GM19372 (cell line): ENCODE data around the gene CCDC47.
"Not testable (repeated sequence)": the region's sequence is repeated elsewhere in the genome, so short reads cannot be mapped to it uniquely, and the experiment has no call there.

Experiments used
- ATAC-seq: cut with Tn5 transposase; IDR thresholded peaks from one replicate; pipeline ENCODE4 v1.9.1; 2021; ENCODE audit warnings: mild to moderate bottlenecking, low read depth, moderate library complexity; ENCODE audit not compliant: unreplicated experiment

The CCDC47 gene, protein sequence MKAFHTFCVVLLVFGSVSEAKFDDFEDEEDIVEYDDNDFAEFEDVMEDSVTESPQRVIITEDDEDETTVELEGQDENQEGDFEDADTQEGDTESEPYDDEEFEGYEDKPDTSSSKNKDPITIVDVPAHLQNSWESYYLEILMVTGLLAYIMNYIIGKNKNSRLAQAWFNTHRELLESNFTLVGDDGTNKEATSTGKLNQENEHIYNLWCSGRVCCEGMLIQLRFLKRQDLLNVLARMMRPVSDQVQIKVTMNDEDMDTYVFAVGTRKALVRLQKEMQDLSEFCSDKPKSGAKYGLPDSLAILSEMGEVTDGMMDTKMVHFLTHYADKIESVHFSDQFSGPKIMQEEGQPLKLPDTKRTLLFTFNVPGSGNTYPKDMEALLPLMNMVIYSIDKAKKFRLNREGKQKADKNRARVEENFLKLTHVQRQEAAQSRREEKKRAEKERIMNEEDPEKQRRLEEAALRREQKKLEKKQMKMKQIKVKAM

DNA sequence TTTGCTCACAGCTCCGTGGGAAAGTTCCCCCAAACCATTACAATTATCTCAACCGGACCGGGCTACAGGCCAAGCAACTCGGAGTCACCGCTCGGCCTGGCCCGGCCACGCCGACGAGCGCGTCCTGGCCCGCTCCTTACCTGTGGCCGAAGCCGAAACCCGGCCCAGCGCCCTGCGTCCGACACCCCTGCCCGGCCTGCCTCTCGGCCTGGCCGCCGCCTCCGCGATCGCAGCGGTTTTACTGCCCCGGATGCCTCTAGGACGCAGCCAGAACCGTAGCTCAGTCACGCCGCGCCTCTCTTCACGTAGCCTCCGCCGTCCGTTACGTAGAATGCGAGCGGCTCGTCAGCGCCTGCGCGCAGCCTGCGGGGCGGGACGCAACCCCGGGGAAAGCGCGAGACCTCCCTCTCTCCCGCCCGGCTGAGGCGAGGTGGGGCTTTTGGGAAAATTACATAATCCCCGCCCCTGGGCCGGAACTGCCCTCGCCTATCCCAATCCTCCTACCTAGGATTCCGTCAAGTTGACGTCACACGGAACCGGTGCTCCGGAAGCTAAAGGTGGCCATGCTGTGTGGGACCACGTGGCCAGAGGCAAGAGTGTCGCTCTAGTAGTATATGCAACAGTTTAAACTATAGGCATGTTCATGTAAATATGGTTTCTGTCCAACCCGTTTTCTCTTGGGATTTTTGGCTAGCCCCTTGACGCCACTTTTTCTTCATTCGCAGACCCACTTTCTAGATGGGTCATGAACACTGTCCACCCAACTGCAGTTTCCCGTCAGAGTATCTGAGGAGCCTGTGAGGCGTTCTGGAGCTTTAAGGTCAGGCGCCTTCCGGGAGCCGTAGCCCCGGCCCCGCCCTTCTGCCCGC is at the start of gene CCDC47:
CCDC47 (minus strand) TSS at position 326 of the 869 bp plus-strand sequence. CDS start 7,422 bp downstream, outside the sequence.
- ATAC-seq: peak; percentile 75

DNA sequence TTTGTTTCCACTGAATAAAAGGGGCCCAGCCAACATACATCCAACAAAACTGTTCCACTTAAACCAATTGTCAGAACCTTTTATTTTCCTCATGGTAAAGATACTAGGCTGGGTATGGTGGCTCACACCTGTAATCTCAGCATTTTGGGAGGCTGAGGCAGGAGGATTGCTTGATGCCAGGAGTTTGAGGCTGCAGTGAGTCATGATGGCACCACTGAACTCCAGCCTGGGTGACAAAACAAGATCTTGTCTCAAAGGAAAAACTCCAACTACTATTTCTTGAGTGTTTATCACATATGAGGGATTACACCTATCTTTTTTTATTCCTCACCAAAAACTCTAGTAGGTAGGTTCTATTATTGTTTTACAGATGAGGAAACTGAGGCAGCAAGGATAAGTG is 49.1 kb upstream of the CCDC47 start:
- ATAC-seq: no peak

DNA sequence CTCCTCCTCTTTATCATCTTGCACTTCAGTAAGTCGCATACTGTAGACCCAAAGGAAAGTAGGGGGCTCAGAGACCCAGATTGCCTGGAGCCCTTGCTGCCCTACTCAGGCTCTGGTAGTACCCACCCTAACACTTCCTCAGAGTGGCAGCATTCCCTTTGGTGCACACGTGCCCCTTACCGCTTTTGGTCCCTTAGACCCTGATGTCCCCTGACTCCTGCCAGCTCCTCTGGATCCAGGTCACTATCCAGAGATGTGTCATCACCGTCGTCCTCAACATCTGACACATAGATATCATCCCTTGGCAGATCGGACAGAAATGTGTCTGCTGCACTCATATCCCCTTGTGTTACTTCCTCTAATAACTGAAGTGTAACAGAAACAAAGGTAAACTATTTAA is 48.4 kb upstream of the CCDC47 start:
- ATAC-seq: no peak

DNA sequence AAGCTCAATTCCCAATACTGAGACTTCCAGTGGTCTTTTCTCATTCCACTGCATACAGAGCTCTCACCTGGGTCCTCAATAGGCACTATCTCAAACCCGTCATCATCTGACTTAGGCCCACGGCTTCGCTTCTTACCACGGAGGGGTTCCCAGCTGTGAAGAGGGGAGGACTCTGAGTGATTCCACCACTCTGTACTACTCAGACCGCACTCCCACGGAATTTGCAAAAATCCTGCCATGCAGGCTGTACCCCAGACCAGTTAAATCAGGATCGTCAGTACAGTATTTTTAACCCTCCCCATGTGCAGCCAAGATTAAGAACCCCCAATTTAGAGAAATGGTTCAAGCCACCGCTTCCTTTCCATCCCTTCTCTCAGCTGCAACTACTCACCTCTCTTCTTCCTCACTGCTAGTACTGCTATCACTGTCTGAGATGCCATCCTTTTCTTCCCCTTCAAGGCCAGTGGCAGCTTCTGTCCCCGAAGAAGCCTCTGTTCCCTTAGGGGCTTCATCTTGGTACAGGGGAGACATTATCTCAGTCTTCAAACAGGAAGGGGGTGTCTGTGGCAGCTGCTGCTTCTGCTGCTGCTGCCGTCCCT is 47.7 kb upstream of the CCDC47 start:
- no peak for ATAC-seq

DNA sequence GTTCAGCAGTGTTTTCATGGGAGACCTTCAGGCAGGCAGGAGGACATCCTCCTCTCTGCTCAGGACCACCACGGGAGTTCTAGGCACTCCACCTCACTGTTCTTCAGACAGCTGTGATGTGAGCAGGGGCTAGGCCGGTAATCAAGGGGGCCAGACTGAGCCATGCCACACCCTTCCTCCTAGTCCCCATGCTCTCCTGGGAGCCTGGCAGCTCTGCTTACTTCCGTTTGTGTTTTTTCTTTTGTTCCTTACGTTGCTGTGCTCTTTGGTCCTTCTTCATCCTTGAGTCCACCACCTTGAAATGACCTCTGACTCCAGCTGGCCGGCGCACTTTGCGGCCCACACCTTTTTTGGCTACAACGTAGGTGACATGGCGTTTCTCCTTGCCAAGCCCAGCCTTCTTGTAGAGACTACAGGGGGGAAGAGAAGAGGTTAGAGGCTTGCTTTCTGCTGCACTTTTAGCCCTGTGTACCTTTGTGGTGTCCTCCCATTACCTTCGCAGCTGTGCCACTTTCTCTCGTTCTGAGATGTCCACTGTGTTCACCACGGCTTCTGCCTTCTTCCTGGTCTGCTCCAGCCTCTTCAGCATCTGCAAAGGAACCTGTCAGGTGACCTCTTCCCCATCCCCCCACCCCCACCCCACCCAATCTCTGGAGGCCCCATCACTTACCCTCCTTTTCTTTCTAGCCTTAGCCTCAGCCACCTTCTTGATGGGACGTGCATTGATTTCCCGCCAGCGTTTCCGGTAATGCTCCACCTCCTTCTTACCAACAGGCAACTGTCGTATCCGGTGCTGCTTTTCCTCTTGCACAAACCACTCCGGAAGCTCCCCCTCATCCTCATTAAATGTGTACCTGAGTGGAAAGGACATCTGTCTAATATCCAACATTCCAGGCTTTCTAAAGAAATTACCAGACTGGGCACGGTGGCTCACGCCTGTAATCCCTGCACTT is 46.5 kb upstream of the CCDC47 start:
- no peak for ATAC-seq

DNA sequence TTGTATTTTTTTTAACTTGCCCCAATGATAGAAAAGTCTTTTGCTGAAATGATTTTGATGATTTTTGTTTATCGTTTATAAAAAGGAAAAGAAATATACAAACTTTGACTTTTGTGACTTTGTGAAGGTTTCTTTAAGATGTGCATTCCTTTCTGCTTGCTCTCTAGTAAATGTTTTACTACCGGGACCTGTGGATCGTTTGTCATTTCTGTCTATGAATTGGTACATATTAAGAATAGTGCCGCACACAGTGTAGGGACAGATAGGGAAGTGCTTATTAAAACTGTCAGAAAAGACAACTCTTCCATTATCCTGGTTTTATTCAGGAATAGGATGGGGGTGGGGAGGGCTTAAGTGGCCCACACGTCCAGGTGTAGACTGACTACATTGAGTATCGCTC is 45.7 kb upstream of the CCDC47 start:
- no peak for ATAC-seq

DNA sequence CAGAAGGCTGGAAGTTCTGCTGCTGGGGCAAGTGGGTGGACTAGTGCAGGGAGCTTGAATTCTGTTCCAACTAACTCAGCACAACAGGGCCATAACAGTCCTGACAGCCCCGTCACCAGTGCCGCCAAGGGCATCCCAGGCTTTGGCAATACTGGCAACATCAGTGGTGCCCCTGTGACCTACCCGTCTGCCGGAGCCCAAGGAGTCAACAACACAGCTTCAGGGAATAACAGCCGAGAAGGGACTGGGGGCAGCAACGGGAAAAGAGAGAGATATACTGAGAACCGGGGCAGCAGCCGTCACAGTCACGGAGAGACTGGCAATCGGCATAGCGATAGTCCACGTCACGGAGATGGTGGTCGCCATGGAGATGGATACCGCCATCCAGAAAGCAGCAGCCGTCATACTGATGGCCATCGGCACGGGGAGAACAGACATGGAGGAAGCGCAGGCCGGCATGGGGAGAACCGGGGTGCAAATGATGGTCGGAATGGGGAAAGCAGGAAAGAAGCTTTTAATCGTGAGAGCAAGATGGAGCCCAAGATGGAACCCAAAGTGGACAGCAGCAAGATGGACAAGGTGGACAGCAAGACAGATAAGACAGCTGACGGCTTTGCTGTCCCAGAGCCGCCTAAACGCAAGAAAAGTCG is 44.5 kb upstream of the CCDC47 start:
- no peak for ATAC-seq

DNA sequence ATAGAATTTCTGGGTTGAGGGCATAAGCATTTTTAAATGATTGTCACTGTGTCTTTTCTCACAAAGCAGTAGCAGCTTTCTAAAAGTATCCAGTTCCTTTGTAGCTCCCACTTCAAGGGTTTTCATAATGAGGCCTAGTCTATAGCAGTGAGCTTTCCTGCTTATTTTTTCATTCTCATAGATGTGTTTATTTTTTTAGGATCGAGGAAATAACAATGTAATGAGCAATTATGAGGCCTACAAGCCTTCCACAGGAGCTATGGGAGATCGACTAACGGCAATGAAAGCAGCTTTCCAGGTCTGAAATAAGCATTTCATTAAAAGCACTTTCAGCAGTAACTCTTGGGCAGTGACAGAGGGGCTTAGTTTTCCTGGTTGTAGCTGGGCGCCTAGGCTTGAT is 43.3 kb upstream of the CCDC47 start:
- ATAC-seq: no peak

DNA sequence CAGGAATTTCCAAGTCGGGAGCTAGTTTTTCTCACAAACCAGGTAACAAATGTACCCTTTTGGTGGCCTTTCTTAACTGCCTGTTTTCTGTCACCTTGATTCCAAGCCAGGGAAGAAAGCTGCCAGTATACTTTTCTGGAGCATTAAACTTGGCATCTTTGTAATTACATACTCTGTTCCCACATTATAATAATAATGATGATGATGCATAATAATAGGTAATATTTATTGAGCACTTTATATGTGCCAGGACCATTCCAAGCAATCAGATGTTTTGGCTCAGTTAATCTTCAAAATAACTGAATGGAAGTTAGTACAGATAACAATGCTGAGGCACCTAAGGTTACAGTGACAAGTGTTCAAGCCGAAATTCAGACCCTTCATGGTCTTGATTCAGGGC is 42.7 kb upstream of the CCDC47 start:
- no peak for ATAC-seq

DNA sequence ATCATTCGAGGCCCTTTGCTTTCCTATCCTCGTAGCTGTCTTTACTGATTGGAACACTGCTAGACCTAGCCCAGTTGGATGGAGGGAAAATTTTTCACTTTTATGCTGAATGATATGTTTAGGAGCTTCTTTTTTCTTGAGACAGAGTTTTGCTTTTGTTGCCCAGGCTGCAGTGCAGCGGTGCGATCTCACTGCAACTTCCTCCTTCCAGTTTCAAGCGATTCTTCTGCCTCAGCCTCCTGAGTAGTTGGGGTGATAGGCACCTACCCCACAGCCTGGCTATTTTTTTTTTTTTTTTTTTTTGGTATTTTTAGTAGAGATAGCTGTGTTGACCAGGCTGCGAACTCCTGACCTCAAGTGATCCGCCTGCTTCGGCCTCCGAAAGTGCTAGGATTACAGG is 36.6 kb upstream of the CCDC47 start:
- ATAC-seq: no peak

DNA sequence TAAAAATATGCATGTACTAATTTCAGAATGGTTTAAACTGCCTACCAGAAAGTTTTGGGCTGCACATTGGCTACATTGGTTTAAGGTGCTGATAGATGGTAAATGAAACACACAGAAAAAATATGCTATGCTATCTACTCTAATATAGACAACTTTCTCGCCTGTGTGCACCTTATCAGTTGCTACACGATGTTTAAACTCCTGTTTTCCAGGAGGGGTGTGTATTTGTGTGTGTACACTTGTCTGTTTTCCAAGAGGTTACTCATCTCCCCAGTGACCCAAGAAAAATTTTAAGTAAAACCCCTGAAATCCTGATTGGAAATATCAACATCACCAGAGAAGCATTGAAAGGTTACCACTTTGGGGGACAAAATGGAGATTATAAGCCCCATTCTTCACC is 32.2 kb upstream of the CCDC47 start:
- ATAC-seq: no peak

DNA sequence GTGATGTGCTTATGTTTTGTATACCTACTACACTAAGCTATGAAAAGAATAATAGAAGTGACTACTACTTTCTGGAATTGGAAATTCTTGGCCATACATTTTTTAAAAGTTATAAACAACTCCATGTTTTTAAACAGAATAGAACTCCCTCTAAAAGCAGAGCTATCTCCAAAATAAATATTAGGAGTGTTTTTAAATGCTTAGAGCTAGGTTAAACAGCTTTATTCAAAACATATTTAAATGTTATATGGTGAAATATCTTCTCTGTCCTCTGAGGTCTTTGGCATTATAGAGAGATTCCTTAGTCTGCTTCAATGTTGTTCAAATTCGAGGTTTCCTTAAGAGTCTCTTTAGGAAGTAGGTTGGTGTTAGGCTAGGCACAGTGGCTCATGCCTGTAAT is 30.9 kb upstream of the CCDC47 start:
- no peak for ATAC-seq

DNA sequence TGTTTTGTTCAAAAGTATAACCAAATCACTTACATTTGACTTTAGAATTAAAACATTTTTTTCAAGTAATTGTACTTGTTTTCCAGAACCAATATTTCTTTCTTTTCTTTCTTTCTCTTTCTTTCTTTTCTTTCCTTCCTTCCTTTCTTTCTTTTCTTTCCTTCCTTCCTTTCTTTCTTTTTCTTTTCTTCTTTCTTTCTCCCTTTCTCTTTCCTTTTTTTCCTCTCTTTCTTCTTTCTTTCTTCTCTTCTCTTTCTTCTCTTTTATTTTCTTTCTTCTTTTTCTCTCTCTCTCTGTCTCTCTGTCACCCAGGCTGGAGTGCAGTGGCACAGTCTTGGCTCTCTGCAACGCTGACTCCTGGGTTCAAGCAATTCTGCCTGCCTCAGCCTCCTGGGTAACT is 27.4 kb upstream of the CCDC47 start:
- no peak for ATAC-seq

DNA sequence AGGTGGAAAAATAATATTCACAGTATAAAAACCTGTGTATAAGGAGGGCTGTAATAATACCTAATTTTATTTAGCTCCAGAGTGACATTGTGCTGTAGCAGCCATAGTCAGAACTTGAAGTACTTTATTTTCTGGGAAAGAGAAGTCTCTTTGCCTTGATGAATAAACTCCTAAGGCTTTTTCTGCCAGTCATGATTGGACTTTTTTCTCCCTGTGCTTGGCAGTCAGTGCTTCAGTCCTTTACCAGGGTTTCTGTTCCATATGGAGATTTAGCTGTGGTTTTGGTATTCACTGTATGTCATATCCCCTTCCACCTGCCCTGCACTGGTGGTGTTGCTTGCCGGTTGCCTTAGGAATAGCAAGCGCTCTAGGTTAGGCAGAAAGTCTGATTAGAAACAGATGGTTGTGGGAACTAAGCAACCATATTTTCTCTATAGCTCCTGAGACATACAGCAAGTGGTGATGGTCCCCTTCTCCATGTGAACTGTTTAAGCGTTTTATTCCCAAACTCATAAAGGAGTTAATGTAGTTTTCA is 25.2 kb upstream of the CCDC47 start:
- no peak for ATAC-seq

DNA sequence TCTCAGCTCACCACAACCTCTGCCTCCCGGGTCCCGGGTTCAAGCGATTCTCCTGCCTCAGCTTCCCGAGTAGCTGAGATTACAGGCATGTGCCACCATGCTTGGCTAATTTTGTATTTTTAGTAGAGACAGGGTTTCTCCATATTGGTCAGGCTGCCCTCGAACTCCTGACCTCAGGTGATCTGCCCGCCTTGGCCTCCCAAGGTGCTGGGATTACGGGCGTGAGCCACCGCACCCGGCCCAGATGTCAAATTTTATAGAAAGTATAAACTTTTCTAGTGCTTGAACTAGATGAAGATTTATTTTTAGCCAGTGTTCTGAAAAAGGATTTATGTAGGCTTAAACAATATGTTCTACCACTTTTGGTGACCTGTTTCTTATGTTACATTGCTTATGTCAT is 23.0 kb upstream of the CCDC47 start:
- not testable (repeated sequence) for ATAC-seq

DNA sequence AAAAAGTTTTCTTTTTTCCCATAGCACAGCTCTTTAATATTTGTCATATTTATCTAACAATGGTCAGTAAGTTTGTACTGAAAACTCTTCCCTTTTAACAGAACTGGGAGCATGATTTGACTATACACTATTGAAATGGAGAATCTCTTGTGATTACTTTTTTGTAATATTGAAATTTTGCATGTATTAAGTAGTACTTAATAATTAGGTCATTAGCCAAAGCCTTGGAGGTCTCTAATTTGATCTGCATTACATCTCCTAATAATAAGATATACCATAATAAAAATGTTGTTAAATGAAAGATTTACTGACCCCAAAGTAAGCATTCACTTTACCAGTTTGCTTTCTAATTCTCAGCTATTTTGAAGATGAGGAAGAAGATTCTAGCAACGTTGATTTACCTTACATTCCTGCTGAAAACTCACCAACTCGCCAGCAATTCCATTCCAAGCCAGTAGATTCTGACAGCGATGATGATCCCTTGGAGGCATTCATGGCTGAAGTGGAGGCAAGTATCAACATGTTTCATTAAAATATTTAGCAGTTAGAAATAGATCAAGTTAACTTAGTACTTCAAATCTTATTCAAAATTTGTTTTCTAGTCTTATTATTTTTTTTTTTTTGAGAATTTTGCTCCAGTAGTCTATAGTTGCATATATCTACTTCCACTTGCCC is 18.8 kb upstream of the CCDC47 start:
- ATAC-seq: no peak

DNA sequence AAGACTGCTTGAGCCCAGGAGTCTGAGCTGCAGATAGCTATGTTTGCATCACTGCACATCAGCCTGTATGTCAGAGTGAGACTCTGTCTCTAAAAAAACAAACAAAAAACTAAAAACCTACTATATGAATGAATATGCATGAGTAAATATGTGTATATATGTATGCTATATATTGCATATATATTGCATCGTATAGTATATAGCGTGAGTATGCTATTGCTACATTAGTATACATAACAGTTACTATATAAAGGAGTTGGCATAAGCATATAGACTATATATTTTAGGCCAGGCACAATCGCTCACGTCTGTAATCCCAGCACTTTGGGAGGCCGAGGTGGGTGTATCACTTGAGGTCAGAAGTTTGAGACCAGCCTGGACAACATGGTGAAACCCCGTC is 16.7 kb upstream of the CCDC47 start:
- ATAC-seq: no peak

DNA sequence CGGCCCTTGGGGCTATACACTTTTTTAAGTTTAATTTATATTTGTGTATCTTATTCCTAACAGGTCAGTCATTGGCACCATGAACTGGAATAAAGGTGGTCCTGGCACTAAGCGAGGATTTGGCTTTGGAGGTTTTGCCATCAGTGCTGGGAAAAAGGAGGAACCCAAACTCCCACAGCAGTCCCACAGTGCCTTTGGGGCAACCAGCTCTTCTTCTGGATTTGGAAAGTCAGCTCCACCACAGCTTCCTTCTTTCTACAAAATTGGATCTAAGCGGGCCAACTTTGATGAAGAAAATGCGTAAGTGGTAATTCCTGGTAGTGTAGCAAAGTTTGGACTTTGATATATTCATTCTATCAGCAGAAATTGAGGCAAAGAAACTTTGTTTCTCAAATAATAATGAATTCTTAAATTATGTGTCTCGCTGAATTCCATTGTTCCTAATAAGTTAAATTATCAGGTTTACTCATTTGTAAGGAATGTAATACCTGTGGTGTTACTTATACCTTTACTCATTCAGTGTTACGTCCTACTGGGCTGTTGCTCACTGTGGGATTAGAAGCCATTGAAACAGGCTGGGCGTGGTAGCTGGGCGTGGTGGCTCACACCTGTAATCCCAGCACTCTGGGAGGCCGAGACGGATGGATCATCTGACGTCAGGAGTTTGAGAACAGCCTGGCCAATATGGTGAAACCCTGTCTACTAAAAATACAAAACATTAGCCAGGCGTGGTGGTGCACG is 13.7 kb upstream of the CCDC47 start:
- no peak for ATAC-seq
